RWPE1 (cell line): ENCODE measurements around the gene ZNF77.
"Not testable (repeated sequence)": the region's sequence is repeated elsewhere in the genome, so short reads cannot be mapped to it uniquely, and the experiment has no call there.

Experiments
- CTCF ChIA-PET: fragments of 350-600 bp; sonication (Branson Sonifier 250); formaldehyde crosslinking; extraction: SDS; loops from one replicate; lab custom pipeline; 2021; lab: Yijun Ruan, JAX
- POLR2A ChIA-PET: fragments of 400-600 bp; formaldehyde crosslinking; extraction: SDS; loops from one replicate; lab custom pipeline; 2020; ENCODE audit warnings: antibody characterized with exemption; ENCODE audit not compliant: low non-redundant PET; lab: Yijun Ruan, JAX
- DNase-seq: peaks from one replicate; pipeline ENCODE4 v3.0.0; 2012; ENCODE audit warnings: low spot score
- H3K27ac ChIP-seq: fragments of 450-650 bp; 2 replicates; pipeline ENCODE4 v1.5.1; 2017
- TF ChIP-seq, protein P1 (sequence below): fragments of 450-650 bp; conservative IDR thresholded peaks from 2 replicates; pipeline ENCODE4 v1.5.1; 2017; ENCODE audit warnings: low read depth, mild to moderate bottlenecking

Gene ZNF77

GRCh38 chr19:2944775-2945574, at the start of gene ZNF77:
TSS of gene ZNF77 (minus strand) at chr19:2944971. CDS start at chr19:2944840, 131 bp downstream.
- TF ChIP-seq, protein P1, sequence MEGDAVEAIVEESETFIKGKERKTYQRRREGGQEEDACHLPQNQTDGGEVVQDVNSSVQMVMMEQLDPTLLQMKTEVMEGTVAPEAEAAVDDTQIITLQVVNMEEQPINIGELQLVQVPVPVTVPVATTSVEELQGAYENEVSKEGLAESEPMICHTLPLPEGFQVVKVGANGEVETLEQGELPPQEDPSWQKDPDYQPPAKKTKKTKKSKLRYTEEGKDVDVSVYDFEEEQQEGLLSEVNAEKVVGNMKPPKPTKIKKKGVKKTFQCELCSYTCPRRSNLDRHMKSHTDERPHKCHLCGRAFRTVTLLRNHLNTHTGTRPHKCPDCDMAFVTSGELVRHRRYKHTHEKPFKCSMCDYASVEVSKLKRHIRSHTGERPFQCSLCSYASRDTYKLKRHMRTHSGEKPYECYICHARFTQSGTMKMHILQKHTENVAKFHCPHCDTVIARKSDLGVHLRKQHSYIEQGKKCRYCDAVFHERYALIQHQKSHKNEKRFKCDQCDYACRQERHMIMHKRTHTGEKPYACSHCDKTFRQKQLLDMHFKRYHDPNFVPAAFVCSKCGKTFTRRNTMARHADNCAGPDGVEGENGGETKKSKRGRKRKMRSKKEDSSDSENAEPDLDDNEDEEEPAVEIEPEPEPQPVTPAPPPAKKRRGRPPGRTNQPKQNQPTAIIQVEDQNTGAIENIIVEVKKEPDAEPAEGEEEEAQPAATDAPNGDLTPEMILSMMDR = no peak
- peak; percentile 100 for DNase-seq
- H3K27ac ChIP-seq = peak within 1 kb of the TSS; percentile 80
- POLR2A ChIA-PET = interaction anchor here (0.7 kb wide), 1 partner anchor 44 kb away, joined by 3 read pairs; the partner anchor contains the start of gene ZNF57
- CTCF ChIA-PET = interaction anchor here (0.6 kb wide), 1 partner anchor 296 kb away, joined by 7 read pairs; no protein-coding TSS in a partner anchor

DNA sequence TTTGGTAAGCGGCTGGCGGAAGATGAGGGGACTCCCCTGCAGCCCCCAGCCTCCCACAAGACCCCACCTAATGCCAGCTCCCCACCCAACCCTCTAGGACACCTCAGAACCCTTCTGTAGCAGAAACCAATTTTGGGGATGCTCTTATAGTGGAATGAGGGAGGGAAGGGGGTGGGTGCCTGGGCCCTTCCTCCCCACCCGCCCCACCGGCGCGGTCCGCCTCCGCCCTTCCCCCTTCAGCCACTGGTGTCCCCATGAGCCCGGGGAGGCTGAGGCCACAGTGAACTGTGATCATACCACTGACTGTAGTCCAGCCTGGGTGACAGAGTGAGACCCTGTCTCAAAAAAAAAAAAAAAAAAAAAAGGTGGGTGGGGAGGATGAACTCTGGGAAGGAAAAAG, 48.8 kb upstream of the ZNF77 start:
- CTCF ChIA-PET = no interaction called here

DNA sequence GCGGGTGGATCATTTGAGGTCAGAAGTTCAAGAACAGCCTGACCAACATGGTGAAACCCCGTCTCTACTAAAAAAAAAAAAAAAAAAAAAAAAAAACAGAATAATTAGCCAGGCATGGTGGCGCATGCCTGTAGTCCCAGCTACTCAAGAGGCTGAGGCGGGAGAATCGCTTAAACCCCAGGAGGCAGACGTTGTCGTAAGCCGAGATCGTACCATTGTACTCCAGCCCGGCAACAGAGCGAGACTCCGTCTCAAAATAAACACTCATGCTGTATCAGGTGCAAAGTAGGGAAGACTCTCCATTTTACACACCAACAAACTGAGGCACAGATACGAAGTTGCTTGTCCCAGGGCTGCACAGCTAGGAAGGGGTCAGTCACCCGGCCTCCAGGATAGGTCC, 48.2 kb upstream of the ZNF77 start:
- H3K27ac ChIP-seq = no peak overlapping the region
- DNase-seq = no peak
- ChIA-PET POLR2A (no interaction called here), CTCF (no interaction called here)
- TF ChIP-seq, protein P1 = no peak

More for the DNA sequence above, 48.8 kb upstream of the ZNF77 start:
- no peak for DNase-seq
- no peak overlapping the region for H3K27ac ChIP-seq
- TF ChIP-seq, protein P1 = no peak
- POLR2A ChIA-PET = no interaction called here

GRCh38 chr19:2992333-2992732, 47.6 kb upstream of the ZNF77 start:
- H3K27ac ChIP-seq, CTCF ChIA-PET, POLR2A ChIA-PET, DNase-seq: not testable (repeated sequence)

DNA sequence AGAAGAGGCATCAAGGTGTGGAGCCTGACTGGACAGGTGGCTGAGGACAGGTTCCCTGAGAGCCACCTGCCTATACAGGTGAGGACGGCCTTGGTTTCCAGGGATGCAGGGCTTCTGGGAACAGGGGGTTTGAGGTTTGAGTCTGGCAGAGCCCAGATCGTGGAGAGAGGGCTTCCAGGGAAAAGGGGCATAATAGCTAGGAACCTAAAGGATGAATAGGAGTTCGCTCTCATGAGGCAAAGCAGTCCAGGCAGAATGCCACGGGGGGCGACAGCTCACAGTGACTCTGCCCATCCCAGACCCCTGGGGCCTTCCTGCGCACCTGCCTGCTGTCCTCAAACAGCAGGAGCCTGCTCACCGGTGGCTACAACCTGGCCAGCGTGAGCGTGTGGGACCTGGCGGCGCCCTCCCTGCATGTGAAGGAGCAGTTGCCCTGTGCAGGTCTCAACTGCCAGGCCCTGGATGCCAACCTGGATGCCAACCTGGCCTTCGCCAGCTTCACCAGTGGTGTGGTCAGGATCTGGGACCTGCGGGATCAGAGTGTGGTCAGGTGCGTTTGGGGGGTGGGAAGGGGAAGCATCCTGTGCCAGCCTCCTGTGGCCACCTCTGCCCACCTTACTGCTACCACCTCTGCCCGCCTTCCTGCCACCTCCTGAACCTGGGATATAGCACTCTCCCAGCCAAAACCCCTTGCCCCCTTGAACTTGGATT, 44.6 kb upstream of the ZNF77 start:
- ChIA-PET CTCF (interaction anchor here (0.6 kb wide), 1 partner anchor 220 kb away, joined by 3 read pairs; no protein-coding TSS in a partner anchor), POLR2A (no interaction called here)
- H3K27ac ChIP-seq = no peak overlapping the region
- DNase-seq = no peak
- TF ChIP-seq, protein P1 = no peak

DNA sequence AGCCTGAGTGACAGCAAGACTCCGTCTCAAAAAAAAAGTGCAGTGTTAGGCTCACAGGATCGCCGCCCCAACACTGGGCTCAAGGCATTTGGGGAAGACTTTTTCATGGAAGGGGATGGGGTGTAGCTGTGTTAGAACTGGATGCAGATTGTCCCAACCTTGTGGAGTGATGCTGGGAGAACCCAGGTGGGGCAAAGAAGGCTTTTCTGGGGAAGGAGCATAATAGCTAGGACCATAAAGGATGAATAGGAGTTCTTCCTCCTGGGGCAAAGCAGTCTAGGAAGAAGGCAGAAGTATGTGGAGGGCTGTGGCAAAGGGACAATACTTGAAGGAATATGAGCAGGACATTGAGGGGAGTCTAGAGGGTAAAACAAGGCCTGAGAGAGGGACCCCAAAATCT, 43.8 kb upstream of the ZNF77 start:
- DNase-seq = no peak
- TF ChIP-seq, protein P1 = no peak
- POLR2A ChIA-PET = interaction anchor here (0.6 kb wide), 1 partner anchor 145 kb away, joined by 4 read pairs; no protein-coding TSS in a partner anchor
- H3K27ac ChIP-seq = no peak overlapping the region
- CTCF ChIA-PET = interaction anchor here (0.6 kb wide), 1 partner anchor 221 kb away, joined by 3 read pairs; no protein-coding TSS in a partner anchor
